DND-41 (cell line): ENCODE data around the gene CDA.

Source experiments
- ATAC-seq: fragments of 200-7000 bp; cut with Tn5 transposase; 3 replicates; pipeline ENCODE4 v1.9.1; 2021; ENCODE audit warnings: low read depth; ENCODE audit not compliant: insufficient read depth
- DNase-seq: peaks from one replicate; pipeline ENCODE4 v3.0.0-alpha.2; 2020
- H2AFZ ChIP-seq: 2 replicates; pipeline ENCODE4 v1.6.0; 2012; ENCODE audit warnings: low read depth, low read length
- H3K27ac ChIP-seq: 2 replicates; pipeline ENCODE4 v1.5.1; 2012; ENCODE audit warnings: low read length, inconsistent platforms
- H3K27me3 ChIP-seq: fragments of 200-600 bp; sonication (generic); 2 replicates; pipeline ENCODE4 v1.6.0; 2012; ENCODE audit warnings: low read length, mild to moderate bottlenecking, inconsistent platforms; ENCODE audit not compliant: insufficient read depth, poor library complexity
- H3K36me3 ChIP-seq: 2 replicates; pipeline ENCODE4 v1.5.1; 2012; ENCODE audit warnings: low read length, inconsistent platforms; ENCODE audit not compliant: insufficient read depth
- H3K4me1 ChIP-seq: 2 replicates; pipeline ENCODE4 v1.5.1; 2012; ENCODE audit warnings: mild to moderate bottlenecking, low read length; ENCODE audit not compliant: insufficient read depth
- H3K4me2 ChIP-seq: 2 replicates; pipeline ENCODE4 v1.6.0; 2012; ENCODE audit warnings: mild to moderate bottlenecking, moderate library complexity, low read length, inconsistent platforms; ENCODE audit not compliant: insufficient read depth
- H3K4me3 ChIP-seq, 2 experiments: fragments of 200-600 bp in 1 of 2; shearing (Covaris generic) in 1 of 2; 2 replicates each; pipeline ENCODE4 v1.5.1; 2012 to 2016; ENCODE audit warnings: inconsistent platforms in 2 of 2, low read length in 2 of 2, mild to moderate bottlenecking in 2 of 2, low read depth in 1 of 2, moderate library complexity in 1 of 2
- H3K79me2 ChIP-seq: 2 replicates; pipeline ENCODE4 v1.6.0; 2012; ENCODE audit warnings: low read length, inconsistent platforms; ENCODE audit not compliant: insufficient read depth
- H3K9ac ChIP-seq: 2 replicates; pipeline ENCODE4 v1.6.0; 2012; ENCODE audit warnings: low read depth, mild to moderate bottlenecking, inconsistent platforms, low read length, moderate library complexity
- H3K9me3 ChIP-seq: 2 replicates; pipeline ENCODE4 v1.5.1; 2012; ENCODE audit warnings: low read length, moderate library complexity, mild to moderate bottlenecking, inconsistent platforms; ENCODE audit not compliant: insufficient read depth, severe bottlenecking
- H4K20me1 ChIP-seq: 2 replicates; pipeline ENCODE4 v1.6.0; 2012; ENCODE audit warnings: low read length; ENCODE audit not compliant: insufficient read depth
- CTCF ChIP-seq: IDR thresholded peaks from 2 replicates; pipeline ENCODE4 v1.5.1; 2012; ENCODE audit warnings: borderline replicate concordance, low read length, moderate library complexity, mild to moderate bottlenecking; ENCODE audit not compliant: poor library complexity, severe bottlenecking; ENCODE audit errors: extremely low read depth
- EZH2 ChIP-seq: IDR thresholded peaks from 3 replicates; pipeline ENCODE4 v1.6.1; 2012; ENCODE audit warnings: borderline replicate concordance, low read depth, mild to moderate bottlenecking, moderate library complexity, low read length, inconsistent platforms; ENCODE audit not compliant: severe bottlenecking

The CDA gene

DNA sequence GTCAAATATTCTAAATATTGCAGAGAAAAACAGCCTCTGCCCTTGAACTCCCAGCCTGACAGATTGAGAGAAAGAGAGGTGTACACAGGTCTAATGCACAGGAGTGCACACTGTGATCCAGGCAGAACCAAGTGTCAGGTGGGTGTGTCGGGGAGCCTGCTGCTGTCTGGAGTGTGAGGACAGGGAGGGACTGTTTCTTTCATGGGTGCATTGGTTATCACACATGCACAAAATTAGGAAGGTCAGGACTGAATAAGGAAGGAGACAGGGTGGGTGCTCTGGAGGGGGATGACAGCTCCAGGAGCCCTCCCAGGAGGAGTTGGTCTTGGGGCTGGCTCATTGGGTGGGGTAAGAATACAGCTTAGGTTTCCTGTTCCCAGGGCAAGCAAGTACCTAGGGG, 31.1 kb downstream of the CDA start:
- ATAC-seq (no peak), DNase-seq (no peak)
- no peak overlapping the region for H3K4me3 ChIP-seq
- H4K20me1 ChIP-seq, result no peaks in the 10 kb centered on the region
- H3K27me3 ChIP-seq, result no peaks in the 10 kb centered on the region
- no peaks in the 10 kb centered on the region for H3K9me3 ChIP-seq
- no peak for TF ChIP-seq CTCF
- no peak for TF ChIP-seq EZH2
- no peaks in the 10 kb centered on the region for H3K36me3 ChIP-seq
- H3K4me2 ChIP-seq, result no peak overlapping the region
- no peaks in the 10 kb centered on the region for H3K4me1 ChIP-seq
- no peak overlapping the region for H2AFZ ChIP-seq
- H3K27ac ChIP-seq, result no peak overlapping the region
- no peaks in the 10 kb centered on the region for H3K79me2 ChIP-seq
- H3K9ac ChIP-seq, result no peak overlapping the region

- no peak overlapping the region for H3K4me2 ChIP-seq
- no peak overlapping the region for H3K27ac ChIP-seq
- no peaks in the 10 kb centered on the region for H3K9me3 ChIP-seq
- no peaks in the 10 kb centered on the region for H3K4me1 ChIP-seq
- DNase-seq (no peak), ATAC-seq (no peak)
- no peak overlapping the region for H3K9ac ChIP-seq
- TF ChIP-seq EZH2 (no peak), CTCF (no peak)
- H3K79me2 ChIP-seq, result no peaks in the 10 kb centered on the region
- no peak overlapping the region for H2AFZ ChIP-seq
- H3K36me3 ChIP-seq, result no peaks in the 10 kb centered on the region
- no peaks in the 10 kb centered on the region for H3K27me3 ChIP-seq
- no peaks in the 10 kb centered on the region for H4K20me1 ChIP-seq
- no peak overlapping the region for H3K4me3 ChIP-seq
Observed at GRCh38 chr1:20621012-20621411, 32.1 kb downstream of the CDA start.

DNA sequence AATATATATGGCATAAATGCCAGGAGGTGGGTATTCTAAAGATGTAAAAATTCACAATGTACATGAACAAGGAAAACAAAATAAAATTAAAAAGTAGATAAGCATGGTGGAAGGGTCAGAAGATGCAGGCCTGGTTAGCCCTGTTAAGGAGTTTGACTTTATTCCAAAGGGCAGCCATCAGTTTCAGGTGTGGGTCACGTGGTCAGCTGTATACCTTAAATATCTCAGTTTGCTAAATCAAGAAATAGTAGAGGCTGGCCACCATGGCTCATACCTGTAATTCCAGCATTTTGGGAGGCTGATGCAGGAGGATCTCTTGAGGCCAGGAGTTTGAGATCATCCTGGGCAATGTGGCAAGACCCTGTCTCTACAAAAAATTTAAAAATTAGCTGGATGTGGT, 35.8 kb downstream of the CDA start:
- no peaks in the 10 kb centered on the region for H3K36me3 ChIP-seq
- H3K4me3 ChIP-seq, result no peak overlapping the region
- no peaks in the 10 kb centered on the region for H3K4me1 ChIP-seq
- no peak overlapping the region for H2AFZ ChIP-seq
- ATAC-seq, result no peak
- H3K79me2 ChIP-seq, result no peaks in the 10 kb centered on the region
- TF ChIP-seq CTCF (no peak), EZH2 (no peak)
- H4K20me1 ChIP-seq, result no peaks in the 10 kb centered on the region
- H3K9ac ChIP-seq, result no peak overlapping the region
- H3K27ac ChIP-seq, result no peak overlapping the region
- no peaks in the 10 kb centered on the region for H3K9me3 ChIP-seq
- no peaks in the 10 kb centered on the region for H3K27me3 ChIP-seq
- DNase-seq, result no peak
- H3K4me2 ChIP-seq, result no peak overlapping the region
